ENCODE data around the gene CNTNAP2.

- TF ChIP-seq CTCF (IDR thresholded peaks at IDR 0.05) = no peak
- TF ChIP-seq POLR2A (IDR thresholded peaks at IDR 0.05) = no peak
Measured at GRCh38 chr7:147852833-147853232, 1736.2 kb downstream of the CNTNAP2 start.

Data from heart left ventricle (tissue), 13 donors.